Measurements from ENCODE around the gene ACIN1. TPM values are rescaled to one million over a fixed set of nuclear protein-coding genes. Genes with fewer than 3 reads are reported as not detected.

Gene ACIN1
- total and polyA plus RNA-seq, 2 of the 8 experiments (the other 6 are each of a cell fraction or from before 2014, with no cell fraction given): 132 to 233 TPM

DNA sequence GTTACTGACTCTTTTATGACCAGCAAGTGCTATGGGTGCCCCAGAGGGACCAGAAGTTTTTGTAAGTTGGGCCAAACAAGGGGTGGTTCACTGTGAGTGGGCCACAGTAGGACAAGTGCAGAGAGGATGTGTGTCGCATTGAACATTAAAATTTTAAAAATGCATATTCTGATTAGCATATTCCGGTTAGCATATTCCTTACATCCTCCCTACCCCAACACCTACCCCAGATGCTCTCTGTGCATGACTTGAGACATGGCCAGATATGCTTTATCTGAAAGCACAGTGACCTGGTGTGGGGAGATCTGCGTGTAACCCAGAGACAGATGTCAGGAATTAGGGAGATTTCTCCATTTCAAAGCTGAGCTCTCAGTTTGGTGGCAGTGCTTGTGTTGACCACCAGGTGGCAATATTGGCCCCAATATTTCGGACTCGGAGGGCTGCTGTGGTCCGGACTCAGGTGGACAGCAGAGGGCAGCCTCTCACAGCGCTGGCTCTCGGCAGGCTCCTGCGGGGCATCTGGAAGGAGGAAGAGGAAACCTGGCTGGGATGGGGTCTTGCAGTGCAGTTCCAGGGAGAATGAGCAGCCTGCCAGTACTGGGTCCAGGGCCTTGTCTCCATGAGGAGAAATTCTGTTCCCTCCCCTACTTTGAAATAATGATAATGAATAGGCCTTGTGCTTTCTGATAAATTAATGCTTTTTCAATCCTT is 25.8 kb upstream of the ACIN1 start:
- Histone ChIP-seq H4K20me1 (replicated peaks in 1 of 2; ENCODE audit: control insufficient read depth in 1 of 2, insufficient read depth in 2 of 2, low read length in 2 of 2) (no peaks in the 10 kb centered on the region), H3K4me2 (ENCODE audit: insufficient read depth in 1 of 2, low read depth in 2 of 2, low read length in 2 of 2) (no peak overlapping the region), H3K23me2 (ENCODE audit: low read depth, low read length) (no peaks in the 10 kb centered on the region), H3K18ac (ENCODE audit: extremely low read depth, low read length) (no peak overlapping the region), H2BK5ac (ENCODE audit: low read depth, low read length) (no peak overlapping the region), H2AFZ (ENCODE audit: low read length) (no peak overlapping the region), H2AK5ac (ENCODE audit: low read depth, low read length) (no peak overlapping the region), H3K4me3 (ENCODE audit: extremely low read depth in 1 of 4, insufficient read depth in 2 of 4, low read depth in 3 of 4, low read length in 4 of 4) (no peak overlapping the region), H3K14ac (ENCODE audit: insufficient read length) (no peak overlapping the region), H3K27me3 (replicated peaks in 1 of 4; ENCODE audit: control insufficient read depth in 3 of 4, extremely low read depth in 1 of 4, insufficient read depth in 3 of 4, low read length in 3 of 4) (no peaks in the 10 kb centered on the region), H3K4ac (replicated peaks; ENCODE audit: insufficient read length, low read depth, low read length) (no peak overlapping the region), H3K9me3 (ENCODE audit: insufficient read depth in 2 of 2, low read depth in 1 of 2, low read length in 1 of 2) (no peaks in the 10 kb centered on the region; a peak in 1 of 4 replicates), H4K5ac (ENCODE audit: insufficient read length, low read depth, low read length) (no peak overlapping the region), H2BK20ac (ENCODE audit: low read length) (no peak overlapping the region), H3K23ac (ENCODE audit: insufficient read length) (no peak overlapping the region), H2BK120ac (replicated peaks; ENCODE audit: low read depth, low read length) (no peak overlapping the region), H3K4me1 (replicated peaks in 1 of 4; ENCODE audit: control insufficient read depth in 3 of 4, insufficient read depth in 4 of 4, low read length in 3 of 4) (peaks cover 0 to 11% (median 3%) of the 10 kb centered on the region in 4 experiments; a peak in 5 of 7 replicates), H3K9ac (replicated peaks in 1 of 4; ENCODE audit: extremely low read depth in 1 of 4, low read depth in 3 of 4, low read length in 3 of 4) (no peak overlapping the region), H2BK12ac (ENCODE audit: low read depth, low read length) (no peak overlapping the region), H2BK15ac (ENCODE audit: low read length) (0 out of 2 replicates have a peak overlapping the region, but pooled peaks have one; percentile 23), H3K27ac (ENCODE audit: low read depth, low read length) (no peak overlapping the region), H4K8ac (ENCODE audit: extremely low read depth, insufficient read depth, low read length) (no peak overlapping the region), H3K56ac (replicated peaks; ENCODE audit: insufficient read length, low read depth, low read length) (no peak overlapping the region), H4K91ac (replicated peaks; ENCODE audit: insufficient read length, low read length) (peak overlapping the region; percentile 26), H3K36me3 (ENCODE audit: control insufficient read depth in 2 of 4, insufficient read depth in 4 of 4, low read length in 3 of 4) (no peaks in the 10 kb centered on the region), H3K79me2 (ENCODE audit: control insufficient read depth in 1 of 2, insufficient read depth in 2 of 2, low read length in 2 of 2) (no peaks in the 10 kb centered on the region), H3K79me1 (ENCODE audit: low read depth, low read length) (no peaks in the 10 kb centered on the region)
- ChIA-PET CTCF (ENCODE audit: partially characterized antibody) (interaction anchor here (0.6 to 11.8 kb wide), 64 partner anchors 8 to 316 kb away, joined by 3 to 290 read pairs (median 6); partner anchors contain the start of genes ACIN1, BCL2L2, C14orf119 and HOMEZ), POLR2A (ENCODE audit: partially characterized antibody) (interaction anchor here (0.6 to 2.1 kb wide), 11 partner anchors 8 to 1467 kb away, joined by 3 to 13 read pairs (median 4); partner anchors contain the start of genes ACIN1, C14orf119, OR4E2 and SLC7A8)
- WGBS, 2 experiments (ENCODE audit: extremely low coverage in 1 of 2, insufficient coverage in 1 of 2, insufficient read length in 1 of 2, insufficient replicate concordance in 2 of 2, low coverage in 1 of 2, low lambda C conversion rate in 2 of 2, missing lambda C conversion rate in 1 of 2): 21% methylated on average over 9 of the region's 9 CpGs; no CpG with 5 or more reads in 1 of the 2 experiments
- DNase-seq (ENCODE audit: low read depth in 1 of 2, low spot score in 2 of 2) (peak; percentile 70 to 89), FAIRE-seq (no peak)
- TF ChIP-seq SP2 (IDR thresholded peaks at IDR 0.05; ENCODE audit: low read length) (no peak), GTF2F1 (IDR thresholded peaks at IDR 0.05; ENCODE audit: borderline replicate concordance, low read depth, low read length) (0 out of 2 replicates have a peak, but pooled peaks have one; percentile 68), SRF (IDR thresholded peaks at IDR 0.05; ENCODE audit: low read depth, low read length) (no peak), YY1 (IDR thresholded peaks at IDR 0.05; ENCODE audit: low read depth, low read length) (peak; percentile 72), JUN (IDR thresholded peaks at IDR 0.05; ENCODE audit: low read depth, low read length) (no peak), ASH2L (IDR thresholded peaks at IDR 0.05; ENCODE audit: low read length) (no peak), PHF8 (conservative IDR thresholded peaks at IDR 0.05; ENCODE audit: low read depth, low read length) (no peak), NANOG (IDR thresholded peaks at IDR 0.05; ENCODE audit: insufficient read depth, low read depth, low read length, poor library complexity, severe bottlenecking) (no peak), CTBP2 (IDR thresholded peaks at IDR 0.05; ENCODE audit: borderline replicate concordance, insufficient read depth, insufficient read length, low read length) (no peak), EP300 (IDR thresholded peaks at IDR 0.05; ENCODE audit: borderline replicate concordance in 1 of 2, low read depth in 2 of 2, low read length in 2 of 2) (peak in 1 of 2 experiments; percentile 22; a peak in 1 of 3 replicates), KDM5A (IDR thresholded peaks at IDR 0.05; ENCODE audit: low read length) (no peak), CHD1 (IDR thresholded peaks at IDR 0.05; ENCODE audit: low read depth, low read length) (no peak)
